HG03039 (cell line): ENCODE results near the gene GNA15.

Experiments used
- ATAC-seq: cut with Tn5 transposase; IDR thresholded peaks from one replicate; pipeline ENCODE4 v1.9.1; 2021; ENCODE audit warnings: mild to moderate bottlenecking, moderate library complexity; ENCODE audit not compliant: unreplicated experiment

GNA15 gene

GRCh38 chr19:3203805-3204645, 68.2 kb downstream of the GNA15 start:
- ATAC-seq, result no peak

GRCh38 chr19:3204646-3205275, 68.9 kb downstream of the GNA15 start:
- ATAC-seq, result no peak

GRCh38 chr19:3206216-3206953, 70.6 kb downstream of the GNA15 start:
- no peak for ATAC-seq

- no peak for ATAC-seq
These were observed 71.8 kb downstream of the GNA15 start for GRCh38 chr19:3207461-3208242.

- ATAC-seq, result no peak
These were observed 72.7 kb downstream of the GNA15 start for GRCh38 chr19:3208317-3209207.

GRCh38 chr19:3210347-3211017, 74.6 kb downstream of the GNA15 start:
- ATAC-seq, result no peak

GRCh38 chr19:3211191-3211590, 75.4 kb downstream of the GNA15 start:
- ATAC-seq, result no peak

GRCh38 chr19:3213159-3213558, 77.3 kb downstream of the GNA15 start:
- no peak for ATAC-seq
